Parathyroid adenoma (tissue), 2 donors: ENCODE data around the gene FKBP8.

ENCODE experiments used
- H2AFZ ChIP-seq: fragments of 300-600 bp; sonication (generic); one replicate; pipeline ENCODE4 v1.7.0; 2017; ENCODE audit warnings: antibody characterized with exemption, mild to moderate bottlenecking
- H3K27ac ChIP-seq: fragments of 300-600 bp; sonication (generic); one replicate; pipeline ENCODE4 v1.7.0; 2017
- H3K27me3 ChIP-seq: fragments of 300-600 bp; sonication (generic); one replicate; pipeline ENCODE4 v1.7.0; 2017; ENCODE audit warnings: low read length; ENCODE audit not compliant: control insufficient read depth, insufficient read depth
- H3K36me3 ChIP-seq: fragments of 300-600 bp; sonication (generic); one replicate; pipeline ENCODE4 v1.7.0; 2017; ENCODE audit warnings: low read length; ENCODE audit not compliant: control insufficient read depth, insufficient read depth
- H3K4me1 ChIP-seq: fragments of 300-600 bp; sonication (generic); one replicate; pipeline ENCODE4 v1.7.0; 2017; ENCODE audit warnings: control low read depth
- H3K4me2 ChIP-seq: fragments of 300-600 bp; sonication (generic); one replicate; pipeline ENCODE4 v1.7.0; 2017; ENCODE audit warnings: low read length
- H3K4me3 ChIP-seq: fragments of 300-600 bp; sonication (generic); one replicate; pipeline ENCODE4 v1.7.0; 2017; ENCODE audit warnings: low read depth, low read length
- H3K79me2 ChIP-seq: fragments of 300-600 bp; sonication (generic); one replicate; pipeline ENCODE4 v1.7.0; 2017; ENCODE audit warnings: control low read depth
- H3K9ac ChIP-seq: fragments of 300-600 bp; sonication (generic); one replicate; pipeline ENCODE4 v1.7.0; 2017; ENCODE audit warnings: mild to moderate bottlenecking
- H3K9me3 ChIP-seq: fragments of 300-600 bp; sonication (generic); one replicate; pipeline ENCODE4 v1.7.0; 2017; ENCODE audit warnings: low read length; ENCODE audit not compliant: control insufficient read depth
- CTCF ChIP-seq: fragments of 300-600 bp; sonication (generic); IDR thresholded peaks from one replicate; pipeline ENCODE4 v1.7.0; 2017; ENCODE audit warnings: antibody characterized with exemption, mild to moderate bottlenecking
- donor health status: primary hyperparathyroidism.

The FKBP8 gene

DNA sequence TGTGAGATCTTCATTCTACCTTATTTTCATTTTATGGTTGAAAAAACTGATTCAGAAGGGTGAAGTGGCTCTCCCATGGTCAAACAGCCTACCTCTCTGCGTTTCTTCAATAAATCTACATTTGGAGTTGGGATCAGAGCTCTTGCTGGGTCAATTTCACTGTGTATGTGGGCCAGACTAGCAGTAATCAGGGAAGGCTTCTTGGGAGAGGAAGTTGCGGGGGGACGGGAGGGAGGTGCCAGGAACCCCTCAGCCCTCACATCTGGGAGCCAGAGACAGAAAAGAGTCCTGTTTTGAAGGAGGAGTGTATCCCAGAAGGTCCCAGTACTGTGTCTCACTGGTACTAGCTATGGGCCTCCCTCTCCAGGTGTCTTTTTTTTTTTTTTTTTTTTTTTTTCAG lies 15.2 kb upstream of the FKBP8 start:
- Histone ChIP-seq H3K79me2 (no peaks in the 10 kb centered on the region), H3K9ac (no peak overlapping the region), H3K27ac (peak overlapping the region; percentile 88), H3K4me2 (peak overlapping the region; percentile 96), H3K4me3 (peak overlapping the region; percentile 86), H3K27me3 (no peaks in the 10 kb centered on the region), H3K9me3 (no peaks in the 10 kb centered on the region), H2AFZ (no peak overlapping the region), H3K36me3 (no peaks in the 10 kb centered on the region), H3K4me1 (no peaks in the 10 kb centered on the region)
- no peak for TF ChIP-seq CTCF

DNA sequence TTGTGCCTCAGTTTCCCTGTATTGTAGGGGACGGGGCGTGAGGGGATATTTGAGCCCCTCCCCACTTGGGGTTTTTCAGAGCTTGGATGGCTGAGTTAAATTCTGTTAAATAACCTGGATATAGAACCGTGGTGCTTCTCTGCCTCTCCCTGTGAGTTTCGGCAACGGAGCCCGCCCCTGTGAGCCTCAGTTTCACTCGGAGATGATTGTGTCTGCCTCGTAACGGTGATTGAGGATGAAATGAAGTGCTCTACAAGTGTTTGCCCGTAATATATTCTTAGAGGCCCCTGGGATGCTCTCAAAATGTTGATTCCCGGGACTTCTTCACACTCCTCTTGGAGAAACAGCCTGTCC lies 14.8 kb upstream of the FKBP8 start:
- Histone ChIP-seq H3K27ac (peak overlapping the region; percentile 88), H3K9me3 (no peaks in the 10 kb centered on the region)
- no peak for TF ChIP-seq CTCF

DNA sequence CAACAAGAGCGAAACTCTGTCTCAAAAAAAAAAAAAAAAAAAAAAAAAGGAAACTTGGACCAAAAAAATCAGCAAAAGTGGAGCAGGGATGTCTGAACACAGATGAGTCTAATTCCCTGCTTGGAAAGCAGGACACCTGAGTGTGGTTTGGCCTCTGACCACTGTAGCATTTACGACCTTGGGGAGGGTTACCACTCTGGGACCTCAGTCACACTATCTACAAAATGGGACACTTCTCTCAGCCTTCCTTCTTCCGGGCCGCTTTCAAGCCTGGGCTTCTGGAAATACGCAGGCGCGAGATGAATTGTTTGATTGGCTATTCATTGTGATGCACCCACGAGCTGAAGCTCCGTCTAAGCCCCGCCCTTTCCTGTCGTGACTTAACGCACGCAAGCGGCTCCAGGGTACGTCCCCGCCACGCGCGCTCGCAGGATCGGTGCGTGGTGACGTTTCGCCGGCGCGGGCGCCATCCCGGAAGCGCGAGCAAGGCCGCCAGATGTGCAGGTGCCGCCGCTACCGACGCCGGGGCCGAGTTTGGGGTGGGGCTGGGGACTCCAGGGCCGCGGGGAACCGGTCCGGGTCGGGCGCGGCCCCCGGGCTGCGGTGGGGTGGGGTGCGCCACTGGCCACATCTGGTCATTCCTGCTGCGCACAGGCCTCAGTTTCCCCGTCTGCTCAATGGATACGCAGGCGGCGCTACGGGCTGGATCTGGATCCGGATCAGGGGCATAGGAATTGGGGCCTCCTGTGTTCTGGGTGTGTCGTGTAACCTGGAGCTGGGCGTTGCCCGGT lies 14.2 kb upstream of the FKBP8 start, which contains the start of gene KXD1:
Gene KXD1, plus strand, starts transcription at position 460 of the 791 bp plus-strand sequence. CDS start 4,187 bp downstream, outside the sequence.
- peak within 1 kb of the TSS; percentile 90 for H2AFZ ChIP-seq
- no peaks in the 10 kb centered on the region for H3K79me2 ChIP-seq
- no peaks in the 10 kb centered on the region for H3K36me3 ChIP-seq
- no peaks in the 10 kb centered on the region for H3K9me3 ChIP-seq
- H3K9ac ChIP-seq = peak within 1 kb of the TSS; percentile 48
- H3K27me3 ChIP-seq = no peaks in the 10 kb centered on the region
- peak within 1 kb of the TSS; percentile 86 for H3K4me3 ChIP-seq
- H3K4me2 ChIP-seq = peak within 1 kb of the TSS; percentile 96
- H3K27ac ChIP-seq = peak within 1 kb of the TSS; percentile 88
- no peak for TF ChIP-seq CTCF
- no peaks in the 10 kb centered on the region for H3K4me1 ChIP-seq

More for the DNA sequence above, 14.8 kb upstream of the FKBP8 start:
- Histone ChIP-seq H2AFZ (peak overlapping the region; percentile 90), H3K4me2 (peak overlapping the region; percentile 96), H3K79me2 (no peaks in the 10 kb centered on the region), H3K36me3 (no peaks in the 10 kb centered on the region), H3K27me3 (no peaks in the 10 kb centered on the region), H3K9ac (peak overlapping the region; percentile 48), H3K4me3 (peak overlapping the region; percentile 86), H3K4me1 (no peaks in the 10 kb centered on the region)

GRCh38 chr19:18551631-18552030 lies 8.3 kb upstream of the FKBP8 start:
- H3K9ac ChIP-seq = no peak overlapping the region
- H2AFZ ChIP-seq = no peak overlapping the region
- H3K79me2 ChIP-seq = no peaks in the 10 kb centered on the region
- H3K27ac ChIP-seq = no peak overlapping the region
- no peaks in the 10 kb centered on the region for H3K4me1 ChIP-seq
- H3K4me2 ChIP-seq = no peak overlapping the region
- H3K4me3 ChIP-seq = no peak overlapping the region
- H3K36me3 ChIP-seq = no peaks in the 10 kb centered on the region
- H3K27me3 ChIP-seq = no peaks in the 10 kb centered on the region
- no peak for TF ChIP-seq CTCF
- no peaks in the 10 kb centered on the region for H3K9me3 ChIP-seq
